ENCODE results near the gene UGT1A9.

DNA sequence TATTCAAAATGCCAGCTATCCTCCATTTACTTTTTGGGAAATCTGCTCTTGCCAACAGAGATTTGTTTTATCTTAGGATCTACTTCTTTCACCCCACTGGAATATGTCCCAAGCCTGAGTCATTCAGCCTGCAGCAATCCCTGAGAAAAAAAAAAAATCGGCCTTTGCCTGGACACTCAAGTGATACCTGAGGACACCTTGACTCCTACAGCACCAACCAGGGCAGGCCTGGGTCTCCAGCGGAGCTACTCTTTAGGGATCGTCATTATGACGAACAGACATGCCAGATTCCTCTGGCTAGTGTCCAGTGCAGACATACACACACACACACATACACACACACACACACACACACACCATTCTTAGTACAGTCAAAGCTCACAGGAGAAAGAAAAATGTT, 18.7 kb downstream of the UGT1A9 start:
- TF ChIP-seq, protein P1, sequence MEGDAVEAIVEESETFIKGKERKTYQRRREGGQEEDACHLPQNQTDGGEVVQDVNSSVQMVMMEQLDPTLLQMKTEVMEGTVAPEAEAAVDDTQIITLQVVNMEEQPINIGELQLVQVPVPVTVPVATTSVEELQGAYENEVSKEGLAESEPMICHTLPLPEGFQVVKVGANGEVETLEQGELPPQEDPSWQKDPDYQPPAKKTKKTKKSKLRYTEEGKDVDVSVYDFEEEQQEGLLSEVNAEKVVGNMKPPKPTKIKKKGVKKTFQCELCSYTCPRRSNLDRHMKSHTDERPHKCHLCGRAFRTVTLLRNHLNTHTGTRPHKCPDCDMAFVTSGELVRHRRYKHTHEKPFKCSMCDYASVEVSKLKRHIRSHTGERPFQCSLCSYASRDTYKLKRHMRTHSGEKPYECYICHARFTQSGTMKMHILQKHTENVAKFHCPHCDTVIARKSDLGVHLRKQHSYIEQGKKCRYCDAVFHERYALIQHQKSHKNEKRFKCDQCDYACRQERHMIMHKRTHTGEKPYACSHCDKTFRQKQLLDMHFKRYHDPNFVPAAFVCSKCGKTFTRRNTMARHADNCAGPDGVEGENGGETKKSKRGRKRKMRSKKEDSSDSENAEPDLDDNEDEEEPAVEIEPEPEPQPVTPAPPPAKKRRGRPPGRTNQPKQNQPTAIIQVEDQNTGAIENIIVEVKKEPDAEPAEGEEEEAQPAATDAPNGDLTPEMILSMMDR (IDR thresholded peaks at IDR 0.05; ENCODE audit: poor library complexity): no peak
- no peak for TF ChIP-seq EZH2phosphoT487 (IDR thresholded peaks at IDR 0.05; ENCODE audit: low read depth, severe bottlenecking, unreplicated experiment)

All from hepatocyte (in vitro differentiated cells).